ENCODE measurements around the gene MPZ.
"Not testable (repeated sequence)": the region's sequence is repeated elsewhere in the genome, so short reads cannot be mapped to it uniquely, and the experiment has no call there.

Gene MPZ

GRCh38 chr1:161309868-161310267 is at the start of gene MPZ:
Gene MPZ (minus strand): TSS chr1:161309968. CDS start chr1:161309905, 63 bp downstream.
- DNase-seq (ENCODE audit: low read depth) = no peak

- no peak for DNase-seq (ENCODE audit: low read depth)
Observed at GRCh38 chr1:161359291-161359690, 49.5 kb upstream of the MPZ start.

- no peak for DNase-seq (ENCODE audit: low read depth)
Observed at GRCh38 chr1:161357073-161357472, 47.3 kb upstream of the MPZ start.

- DNase-seq (ENCODE audit: low read depth) = no peak
Observed at GRCh38 chr1:161351482-161351881, 41.7 kb upstream of the MPZ start.

GRCh38 chr1:161350671-161351070 is 40.9 kb upstream of the MPZ start:
- no peak for DNase-seq (ENCODE audit: low read depth)

GRCh38 chr1:161342821-161343220 is 33.1 kb upstream of the MPZ start:
- DNase-seq (ENCODE audit: low read depth) = no peak

DNA sequence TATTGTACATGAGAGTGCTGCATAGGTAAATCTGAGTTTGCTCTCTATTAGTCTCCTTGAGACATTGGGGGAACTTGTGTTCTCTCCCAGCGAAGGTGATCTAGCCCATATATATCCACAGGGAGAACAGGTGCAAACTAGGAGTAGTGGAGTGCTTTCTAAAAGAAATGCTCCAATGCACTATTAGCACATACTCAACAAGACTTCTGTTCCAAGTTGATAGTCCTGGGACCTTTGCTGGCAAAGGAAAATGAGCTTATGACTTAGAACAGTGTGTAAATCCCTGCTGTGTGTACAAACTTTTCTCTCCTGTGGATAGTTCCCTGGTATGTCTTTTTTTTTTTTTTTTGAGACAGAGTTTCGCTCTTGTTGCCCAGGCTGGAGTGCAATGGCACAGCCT is 32.4 kb upstream of the MPZ start:
- DNase-seq (ENCODE audit: low read depth) = no peak

DNA sequence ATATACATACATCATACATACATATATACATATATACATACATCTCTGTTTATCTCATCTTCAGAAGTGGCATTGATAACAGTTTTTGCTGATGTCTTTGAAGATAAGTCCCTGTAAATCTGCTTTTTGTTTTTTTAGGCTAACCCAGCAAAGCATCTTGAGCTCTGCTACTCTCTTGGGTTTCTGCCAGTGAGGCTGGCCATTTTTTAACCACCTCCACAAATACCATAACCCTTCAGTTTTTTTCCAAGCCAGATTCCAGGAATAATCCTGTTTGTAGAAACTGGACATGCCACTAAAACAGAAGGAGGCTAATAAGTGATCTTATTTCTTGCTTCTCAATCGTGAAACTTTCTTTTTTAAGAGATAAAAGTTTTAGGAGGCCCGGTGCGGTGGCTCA is 26.0 kb upstream of the MPZ start:
- DNase-seq (ENCODE audit: low read depth) = no peak

GRCh38 chr1:161333166-161333565 is 23.4 kb upstream of the MPZ start:
- no peak for DNase-seq (ENCODE audit: low read depth)

DNA sequence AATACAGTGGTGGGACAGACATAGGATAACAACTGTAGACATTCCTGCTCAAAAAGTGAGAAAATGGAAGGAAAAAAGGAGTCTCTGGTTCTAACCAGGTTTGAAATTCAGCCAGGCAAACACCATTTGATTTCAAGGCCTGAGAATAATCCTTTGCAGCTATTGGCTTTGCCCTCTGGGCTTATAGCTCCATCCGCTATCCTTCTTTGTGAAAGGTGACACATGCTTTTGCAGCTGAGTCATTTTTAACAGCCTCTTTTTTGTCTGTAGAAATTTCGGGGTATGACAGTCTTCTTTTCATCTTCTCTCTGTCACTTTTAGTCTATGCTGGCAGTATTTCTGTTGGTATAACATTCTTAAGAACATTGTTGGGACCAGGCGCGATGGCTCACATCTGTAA is 20.6 kb upstream of the MPZ start:
- DNase-seq (ENCODE audit: low read depth) = no peak

DNA sequence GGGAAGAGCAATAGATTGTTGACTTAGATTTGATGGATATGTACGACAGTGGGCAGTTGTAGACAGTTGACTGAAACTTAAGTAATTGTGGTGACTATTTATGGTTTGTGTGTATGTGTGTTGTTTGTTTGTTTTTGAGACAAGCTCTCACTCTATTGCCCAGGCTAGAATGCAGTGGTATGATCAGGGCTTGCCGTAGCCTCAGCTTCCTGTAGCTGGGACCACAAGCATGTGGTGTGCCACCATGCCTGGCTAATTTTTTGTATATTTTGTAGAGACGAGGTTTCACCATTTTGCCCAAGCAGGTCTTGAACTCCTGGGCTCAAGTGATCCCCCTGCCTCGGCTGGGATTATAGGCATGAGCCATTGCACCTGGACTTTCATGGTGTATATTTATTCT is 14.3 kb upstream of the MPZ start:
- DNase-seq (ENCODE audit: low read depth) = no peak

DNA sequence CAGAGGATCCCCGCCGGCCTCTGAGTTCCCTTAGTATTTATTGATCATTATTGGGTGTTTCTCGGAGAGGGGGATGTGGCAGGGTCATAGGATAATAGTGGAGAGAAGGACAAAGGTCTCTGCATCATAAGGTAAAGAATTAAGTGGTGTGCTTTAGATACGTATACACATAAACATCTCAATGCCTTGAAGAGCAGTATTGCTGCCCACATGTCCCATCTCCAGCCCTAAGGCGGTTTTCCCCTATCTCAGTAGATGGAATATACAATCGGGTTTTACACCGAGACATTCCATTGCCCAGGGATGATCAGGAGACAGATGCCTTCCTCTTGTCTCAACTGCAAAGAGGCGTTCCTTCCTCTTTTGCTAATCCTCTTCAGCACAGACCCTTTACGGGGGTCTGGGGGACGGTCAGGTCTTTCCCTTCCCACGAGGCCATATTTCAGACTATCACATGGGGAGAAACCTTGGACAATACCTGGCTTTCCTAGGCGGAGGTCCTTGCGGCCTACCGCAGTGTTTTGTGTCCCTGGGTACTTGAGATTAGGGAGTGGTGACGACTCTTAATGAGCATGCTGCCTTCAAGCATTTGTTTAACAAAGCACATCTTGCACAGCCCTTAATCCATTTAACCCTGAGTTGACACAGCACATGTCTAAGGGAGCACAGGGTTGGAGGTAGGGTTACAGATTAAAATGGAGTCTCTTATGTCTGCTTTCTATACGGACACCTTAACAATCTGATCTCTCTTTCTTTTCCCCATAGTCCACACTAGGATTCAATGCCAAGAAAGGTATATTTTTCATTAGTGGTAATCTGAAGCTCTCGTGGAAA is 6.3 kb upstream of the MPZ start:
- DNase-seq (ENCODE audit: low read depth) = not testable (repeated sequence)

GRCh38 chr1:161314201-161314981 is 4.6 kb upstream of the MPZ start, which contains the start of gene SDHC:
Gene SDHC (plus strand): TSS chr1:161314381. CDS start chr1:161314406, 25 bp downstream.
- DNase-seq (ENCODE audit: low read depth) = peak; percentile 85

DNA sequence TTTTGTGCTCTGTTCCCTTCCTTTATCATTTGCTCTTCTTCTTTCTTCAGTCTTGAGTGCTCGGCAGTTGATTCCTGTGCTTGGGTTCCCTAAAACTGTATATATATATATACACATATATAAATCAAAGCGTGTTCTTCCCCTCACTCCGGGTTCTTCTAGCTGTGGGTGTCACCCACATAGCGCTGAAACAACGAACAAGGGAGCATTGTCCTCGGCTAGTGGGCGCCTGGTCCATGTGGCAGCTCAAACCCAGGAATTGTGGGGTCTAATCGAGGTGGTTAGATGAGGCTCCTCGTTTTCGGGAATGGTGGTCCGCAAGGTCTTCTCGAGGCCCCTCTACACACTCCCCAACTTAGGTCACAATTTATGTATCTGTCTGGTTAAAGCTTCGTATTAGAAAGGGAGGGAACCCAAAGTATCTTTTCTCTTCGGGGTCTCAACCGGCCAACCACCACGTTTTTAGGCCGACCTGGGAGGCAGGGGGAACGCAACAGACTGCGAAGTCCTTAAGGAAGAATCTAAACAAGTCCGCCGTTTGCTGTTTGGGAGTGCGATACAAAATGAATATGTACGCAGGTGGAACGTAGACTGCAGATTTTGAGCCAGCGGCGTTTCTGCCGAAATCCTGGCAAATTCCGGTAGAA is 3.9 kb upstream of the MPZ start:
- DNase-seq (ENCODE audit: low read depth) = no peak

DNA sequence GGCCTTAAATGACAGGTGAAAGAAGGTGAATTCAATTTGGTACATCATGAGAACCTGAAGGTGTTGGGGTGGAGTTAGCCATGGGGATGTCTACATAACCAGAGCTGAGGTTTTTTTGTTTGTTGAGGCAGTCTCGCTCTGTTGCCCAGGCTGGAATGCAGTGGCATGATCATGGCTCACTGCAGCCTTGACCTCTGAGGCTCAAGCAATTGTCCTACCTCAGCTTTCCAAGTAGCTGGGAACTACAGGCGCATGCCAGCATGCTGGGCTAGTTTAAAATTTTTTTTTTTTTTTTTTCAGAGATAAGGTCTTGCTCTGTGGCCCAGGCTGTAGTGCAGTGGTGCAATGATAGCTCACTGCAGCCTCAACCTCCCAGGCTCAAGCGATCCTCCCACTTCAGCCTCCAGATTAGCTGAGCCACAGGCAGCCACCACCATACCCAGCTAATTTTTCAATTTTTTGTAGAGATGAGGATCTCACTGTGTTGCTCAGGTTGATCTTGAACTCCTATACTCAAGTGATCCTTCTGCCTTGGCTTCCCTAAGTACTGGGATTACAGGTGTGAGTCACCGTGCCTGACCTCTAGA is 1.9 kb upstream of the MPZ start:
- DNase-seq (ENCODE audit: low read depth) = no peak

DNA sequence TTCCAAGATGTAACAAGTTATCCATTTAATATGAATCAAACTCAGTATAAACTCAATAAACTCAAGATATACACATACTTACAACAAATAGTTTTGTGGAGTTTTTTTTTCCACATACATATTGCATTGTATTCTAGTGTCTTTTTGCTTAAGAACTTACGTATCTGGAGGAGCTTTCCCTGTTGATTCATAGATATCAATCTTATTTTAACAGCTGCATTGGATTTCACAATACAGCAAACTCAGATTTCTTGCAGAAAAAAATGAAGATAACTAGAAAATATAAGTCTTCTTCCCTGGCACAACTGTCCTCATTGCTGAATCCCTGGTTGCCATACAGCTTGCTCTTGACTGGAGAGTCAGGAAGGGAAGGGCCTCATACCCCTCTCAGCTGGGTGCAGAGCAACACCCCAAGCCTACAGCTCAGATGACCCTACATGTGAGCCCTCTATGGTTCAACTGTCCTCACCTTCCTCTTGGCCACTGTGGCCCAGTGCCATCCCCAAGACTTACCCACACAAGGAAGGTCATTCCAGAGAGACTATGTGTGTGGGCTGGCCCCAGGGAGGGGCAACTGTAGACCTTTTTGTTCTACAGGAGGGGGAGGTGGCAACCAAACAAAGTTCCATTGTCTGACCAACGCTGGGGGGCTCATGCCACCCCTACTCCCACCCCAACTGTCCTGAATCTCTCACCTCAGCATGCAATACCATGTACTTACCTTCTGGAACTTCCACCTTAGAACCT is 1.7 kb downstream of the MPZ start:
- no peak for DNase-seq (ENCODE audit: low read depth)

- peak; percentile 1 for DNase-seq (ENCODE audit: low read depth)
Observed at GRCh38 chr1:161307230-161307768, 2.5 kb downstream of the MPZ start.

GRCh38 chr1:161305867-161306519 is 3.8 kb downstream of the MPZ start:
- peak; percentile 77 for DNase-seq (ENCODE audit: low read depth)

DNA sequence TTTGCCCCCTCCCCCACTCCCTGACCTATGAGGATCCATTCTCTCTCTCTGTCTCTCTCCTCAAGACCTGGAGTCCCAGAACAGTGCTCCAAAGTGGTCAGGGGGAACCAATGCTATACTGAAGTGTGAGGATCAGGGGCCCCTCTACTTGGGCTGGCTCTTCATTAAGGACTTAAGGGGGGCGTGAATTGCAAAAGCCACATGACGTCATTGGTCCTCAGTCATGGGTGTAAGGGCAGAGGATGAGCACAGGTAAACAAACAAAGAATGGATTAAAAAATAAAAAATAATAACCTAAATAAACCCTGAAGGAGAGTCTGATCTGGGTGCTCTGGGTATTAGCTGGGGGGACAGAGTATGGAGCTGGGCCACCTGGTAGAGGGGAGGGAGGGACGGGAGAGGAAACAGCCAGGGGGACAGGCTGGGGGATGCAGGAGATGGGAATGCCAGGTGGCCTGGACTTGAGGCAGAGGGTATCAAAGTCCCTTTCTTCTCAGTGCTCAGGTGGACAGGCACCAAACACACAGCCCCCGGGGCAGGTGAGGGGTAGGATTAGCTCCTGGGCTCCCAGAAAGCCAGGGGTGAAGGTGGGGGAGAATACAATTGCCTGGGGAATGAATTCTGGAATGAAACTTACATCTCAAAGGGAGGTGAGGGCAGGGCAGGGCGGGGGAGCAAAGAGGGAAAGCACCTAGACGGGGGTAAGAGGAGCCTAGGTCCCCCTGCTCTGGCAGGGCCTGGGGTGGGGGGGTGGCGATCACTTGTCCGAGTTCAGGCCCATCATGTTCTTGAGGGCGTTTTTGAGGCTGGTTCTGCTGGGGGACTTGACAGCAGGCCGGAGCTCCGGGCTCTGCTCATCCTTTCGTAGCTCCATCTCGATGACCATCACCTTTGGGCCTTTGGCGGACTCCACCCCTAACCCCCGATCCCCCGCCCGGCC is 4.6 kb downstream of the MPZ start:
- DNase-seq (ENCODE audit: low read depth) = no peak

DNA sequence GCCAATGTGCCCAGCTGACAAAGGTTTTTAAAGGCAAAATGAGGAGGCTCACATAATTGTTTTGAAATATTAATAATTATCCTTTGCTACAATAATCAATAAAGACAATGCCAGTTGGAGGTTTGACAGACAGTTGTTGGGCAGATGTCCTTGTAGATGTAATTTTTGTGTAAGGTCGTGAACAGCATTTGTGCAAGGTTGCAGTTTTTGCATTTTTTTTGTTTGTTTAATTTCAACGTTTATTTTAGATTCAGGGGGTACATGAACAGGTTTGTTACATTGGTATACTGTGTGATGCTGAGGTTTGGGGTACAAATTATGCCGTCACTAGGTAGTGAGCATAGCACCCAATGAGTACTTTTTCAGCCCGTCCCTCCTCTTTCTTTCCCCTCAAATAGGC is 9.3 kb downstream of the MPZ start:
- DNase-seq (ENCODE audit: low read depth) = no peak
